Inferior parietal cortex (tissue), 1 donor: ENCODE measurements around the gene SNX21.

Experiments
- DNase-seq: peaks from one replicate; pipeline ENCODE4 v3.0.0-alpha.2; 2016; ENCODE audit errors: extremely low spot score

Gene SNX21

GRCh38 chr20:45882469-45883099 lies 49.0 kb downstream of the SNX21 start:
- DNase-seq, result no peak

GRCh38 chr20:45883100-45883469 lies 49.5 kb downstream of the SNX21 start:
- no peak for DNase-seq

GRCh38 chr20:45886590-45887345 lies 53.2 kb downstream of the SNX21 start:
- DNase-seq, result no peak

GRCh38 chr20:45887346-45887715 lies 53.7 kb downstream of the SNX21 start, which contains the start of gene SPATA25:
TSS of gene SPATA25 (minus strand) at chr20:45887622. CDS start at chr20:45887590, 32 bp downstream.
- no peak for DNase-seq

- DNase-seq, result no peak
Measured at GRCh38 chr20:45888681-45889080, 55.1 kb downstream of the SNX21 start.

GRCh38 chr20:45890077-45890984 lies 56.7 kb downstream of the SNX21 start:
- DNase-seq, result peak; percentile 63

- DNase-seq, result peak; percentile 93
Measured at GRCh38 chr20:45890985-45891983, 57.7 kb downstream of the SNX21 start, which contains the start of the genes CTSA and NEURL2. TSS of gene CTSA (plus strand) at chr20:45891335. CDS start at chr20:45891569, 234 bp downstream. TSS of gene NEURL2 (minus strand) at chr20:45891208. CDS start at chr20:45890991, 217 bp downstream.

- DNase-seq, result no peak
Measured at GRCh38 chr20:45892049-45892825, 58.6 kb downstream of the SNX21 start.
